ENCODE data around the gene SMG1.
"Not testable (repeated sequence)": the region's sequence is repeated elsewhere in the genome, so short reads cannot be mapped to it uniquely, and the experiment has no call there.

SMG1 gene

GRCh38 chr16:18780460-18781026, 145.7 kb downstream of the SMG1 start:
- H3K4me1 ChIP-seq (ENCODE audit: control insufficient read depth, insufficient read depth, low read length); H3K9ac ChIP-seq (ENCODE audit: low read length); H3K4me3 ChIP-seq (ENCODE audit: low read length); DNase-seq (ENCODE audit: low read depth); H3K9me3 ChIP-seq (ENCODE audit: control insufficient read depth, low read length); H3K27me3 ChIP-seq (replicated peaks; ENCODE audit: control insufficient read depth, insufficient read depth, low read length): not testable (repeated sequence)
- peaks cover 40% of the 10 kb centered on the region for H3K36me3 ChIP-seq (ENCODE audit: control insufficient read depth, insufficient read depth, low read length, severe bottlenecking)

- not testable (repeated sequence) for H3K4me3 ChIP-seq (ENCODE audit: low read length); DNase-seq (ENCODE audit: low read depth); H3K4me1 ChIP-seq (ENCODE audit: control insufficient read depth, insufficient read depth, low read length); H3K27me3 ChIP-seq (replicated peaks; ENCODE audit: control insufficient read depth, insufficient read depth, low read length); H3K9ac ChIP-seq (ENCODE audit: low read length); H3K9me3 ChIP-seq (ENCODE audit: control insufficient read depth, low read length)
- peaks cover 12% of the 10 kb centered on the region for H3K36me3 ChIP-seq (ENCODE audit: control insufficient read depth, insufficient read depth, low read length, severe bottlenecking)
These were observed 148.5 kb downstream of the SMG1 start for GRCh38 chr16:18777664-18778063.

- DNase-seq (ENCODE audit: low read depth); H3K9ac ChIP-seq (ENCODE audit: low read length); H3K4me3 ChIP-seq (ENCODE audit: low read length): not testable (repeated sequence)
These were observed 149.9 kb downstream of the SMG1 start for GRCh38 chr16:18776334-18776733.

GRCh38 chr16:18774651-18775050, 151.6 kb downstream of the SMG1 start:
- H3K36me3 ChIP-seq (ENCODE audit: control insufficient read depth, insufficient read depth, low read length, severe bottlenecking); H3K9ac ChIP-seq (ENCODE audit: low read length); H3K27me3 ChIP-seq (replicated peaks; ENCODE audit: control insufficient read depth, insufficient read depth, low read length); DNase-seq (ENCODE audit: low read depth); H3K4me3 ChIP-seq (ENCODE audit: low read length); H3K9me3 ChIP-seq (ENCODE audit: control insufficient read depth, low read length); H3K4me1 ChIP-seq (ENCODE audit: control insufficient read depth, insufficient read depth, low read length): not testable (repeated sequence)

More at GRCh38 chr16:18776334-18776733, 149.9 kb downstream of the SMG1 start:
- not testable (repeated sequence) for H3K27me3 ChIP-seq (replicated peaks; ENCODE audit: control insufficient read depth, insufficient read depth, low read length); H3K9me3 ChIP-seq (ENCODE audit: control insufficient read depth, low read length); H3K4me1 ChIP-seq (ENCODE audit: control insufficient read depth, insufficient read depth, low read length); H3K36me3 ChIP-seq (ENCODE audit: control insufficient read depth, insufficient read depth, low read length, severe bottlenecking)

GRCh38 chr16:18772171-18772570, 154.0 kb downstream of the SMG1 start:
- not testable (repeated sequence) for H3K9me3 ChIP-seq (ENCODE audit: control insufficient read depth, low read length); H3K4me3 ChIP-seq (ENCODE audit: low read length); DNase-seq (ENCODE audit: low read depth); H3K4me1 ChIP-seq (ENCODE audit: control insufficient read depth, insufficient read depth, low read length); H3K27me3 ChIP-seq (replicated peaks; ENCODE audit: control insufficient read depth, insufficient read depth, low read length); H3K36me3 ChIP-seq (ENCODE audit: control insufficient read depth, insufficient read depth, low read length, severe bottlenecking); H3K9ac ChIP-seq (ENCODE audit: low read length)

GRCh38 chr16:18770336-18770962, 155.8 kb downstream of the SMG1 start:
- H3K4me1 ChIP-seq (ENCODE audit: control insufficient read depth, insufficient read depth, low read length); H3K9ac ChIP-seq (ENCODE audit: low read length); H3K27me3 ChIP-seq (replicated peaks; ENCODE audit: control insufficient read depth, insufficient read depth, low read length); H3K4me3 ChIP-seq (ENCODE audit: low read length); DNase-seq (ENCODE audit: low read depth); H3K9me3 ChIP-seq (ENCODE audit: control insufficient read depth, low read length); H3K36me3 ChIP-seq (ENCODE audit: control insufficient read depth, insufficient read depth, low read length, severe bottlenecking): not testable (repeated sequence)

GRCh38 chr16:18767217-18767616, 159.0 kb downstream of the SMG1 start:
- not testable (repeated sequence) for H3K9me3 ChIP-seq (ENCODE audit: control insufficient read depth, low read length); DNase-seq (ENCODE audit: low read depth); H3K27me3 ChIP-seq (replicated peaks; ENCODE audit: control insufficient read depth, insufficient read depth, low read length); H3K4me3 ChIP-seq (ENCODE audit: low read length); H3K36me3 ChIP-seq (ENCODE audit: control insufficient read depth, insufficient read depth, low read length, severe bottlenecking); H3K4me1 ChIP-seq (ENCODE audit: control insufficient read depth, insufficient read depth, low read length); H3K9ac ChIP-seq (ENCODE audit: low read length)

- not testable (repeated sequence) for H3K9ac ChIP-seq (ENCODE audit: low read length); H3K36me3 ChIP-seq (ENCODE audit: control insufficient read depth, insufficient read depth, low read length, severe bottlenecking); H3K27me3 ChIP-seq (replicated peaks; ENCODE audit: control insufficient read depth, insufficient read depth, low read length); H3K4me3 ChIP-seq (ENCODE audit: low read length); DNase-seq (ENCODE audit: low read depth); H3K9me3 ChIP-seq (ENCODE audit: control insufficient read depth, low read length); H3K4me1 ChIP-seq (ENCODE audit: control insufficient read depth, insufficient read depth, low read length)
These were observed 163.5 kb downstream of the SMG1 start for GRCh38 chr16:18762713-18763112.

GRCh38 chr16:18759598-18760520, 166.3 kb downstream of the SMG1 start:
- not testable (repeated sequence) for H3K27me3 ChIP-seq (replicated peaks; ENCODE audit: control insufficient read depth, insufficient read depth, low read length); H3K4me1 ChIP-seq (ENCODE audit: control insufficient read depth, insufficient read depth, low read length); H3K9ac ChIP-seq (ENCODE audit: low read length); H3K36me3 ChIP-seq (ENCODE audit: control insufficient read depth, insufficient read depth, low read length, severe bottlenecking); H3K9me3 ChIP-seq (ENCODE audit: control insufficient read depth, low read length); H3K4me3 ChIP-seq (ENCODE audit: low read length)
- DNase-seq (ENCODE audit: low read depth): peak; percentile 6

GRCh38 chr16:18757960-18758660, 168.1 kb downstream of the SMG1 start:
- H3K4me3 ChIP-seq (ENCODE audit: low read length); H3K27me3 ChIP-seq (replicated peaks; ENCODE audit: control insufficient read depth, insufficient read depth, low read length); DNase-seq (ENCODE audit: low read depth); H3K9me3 ChIP-seq (ENCODE audit: control insufficient read depth, low read length); H3K9ac ChIP-seq (ENCODE audit: low read length); H3K4me1 ChIP-seq (ENCODE audit: control insufficient read depth, insufficient read depth, low read length); H3K36me3 ChIP-seq (ENCODE audit: control insufficient read depth, insufficient read depth, low read length, severe bottlenecking): not testable (repeated sequence)

GRCh38 chr16:18756639-18757038, 169.6 kb downstream of the SMG1 start:
- not testable (repeated sequence) for H3K9me3 ChIP-seq (ENCODE audit: control insufficient read depth, low read length); H3K4me1 ChIP-seq (ENCODE audit: control insufficient read depth, insufficient read depth, low read length); H3K4me3 ChIP-seq (ENCODE audit: low read length); H3K27me3 ChIP-seq (replicated peaks; ENCODE audit: control insufficient read depth, insufficient read depth, low read length); H3K36me3 ChIP-seq (ENCODE audit: control insufficient read depth, insufficient read depth, low read length, severe bottlenecking); H3K9ac ChIP-seq (ENCODE audit: low read length); DNase-seq (ENCODE audit: low read depth)
